ENCODE data around the gene EXOC2.

The EXOC2 gene

GRCh38 chr6:456358-456867, 236.5 kb downstream of the EXOC2 start:
- no peaks in the 10 kb centered on the region for H3K79me2 ChIP-seq (ENCODE audit: insufficient read depth, low read depth)
- no peaks in the 10 kb centered on the region for H4K20me1 ChIP-seq (ENCODE audit: insufficient read depth)
- H3K36me3 ChIP-seq (ENCODE audit: insufficient read depth): no peaks in the 10 kb centered on the region
- no peak overlapping the region for H3K27ac ChIP-seq
- H2AFZ ChIP-seq (ENCODE audit: low read depth): no peak overlapping the region
- H3K27me3 ChIP-seq (ENCODE audit: insufficient read depth, low read depth): no peaks in the 10 kb centered on the region
- no peaks in the 10 kb centered on the region for H3K4me1 ChIP-seq (ENCODE audit: low read depth, poor library complexity, severe bottlenecking)
- no peak overlapping the region for H3K4me2 ChIP-seq
- no peak overlapping the region for H3K4me3 ChIP-seq (IDR thresholded peaks at IDR 0.05; ENCODE audit: insufficient read depth, low read depth, low read length)
- H3K9ac ChIP-seq: no peak overlapping the region
- TF ChIP-seq CTCF (conservative IDR thresholded peaks at IDR 0.05; ENCODE audit: low read depth, low read length): no peak

- Histone ChIP-seq H3K4me2 (no peak overlapping the region), H3K27ac (no peak overlapping the region), H4K20me1 (ENCODE audit: insufficient read depth) (no peaks in the 10 kb centered on the region), H3K79me2 (ENCODE audit: insufficient read depth, low read depth) (no peaks in the 10 kb centered on the region), H3K4me1 (ENCODE audit: low read depth, poor library complexity, severe bottlenecking) (no peaks in the 10 kb centered on the region), H3K9ac (no peak overlapping the region), H3K36me3 (ENCODE audit: insufficient read depth) (no peaks in the 10 kb centered on the region), H3K27me3 (ENCODE audit: insufficient read depth, low read depth) (no peaks in the 10 kb centered on the region), H3K4me3 (IDR thresholded peaks at IDR 0.05; ENCODE audit: insufficient read depth, low read depth, low read length) (no peak overlapping the region), H2AFZ (ENCODE audit: low read depth) (no peak overlapping the region)
- no peak for TF ChIP-seq CTCF (conservative IDR thresholded peaks at IDR 0.05; ENCODE audit: low read depth, low read length)
These were observed 237.1 kb downstream of the EXOC2 start for GRCh38 chr6:455835-456234.

GRCh38 chr6:455006-455585, 237.8 kb downstream of the EXOC2 start:
- no peaks in the 10 kb centered on the region for H3K4me1 ChIP-seq (ENCODE audit: low read depth, poor library complexity, severe bottlenecking)
- TF ChIP-seq CTCF (conservative IDR thresholded peaks at IDR 0.05; ENCODE audit: low read depth, low read length): no peak
- no peaks in the 10 kb centered on the region for H3K27me3 ChIP-seq (ENCODE audit: insufficient read depth, low read depth)
- no peak overlapping the region for H3K27ac ChIP-seq
- no peak overlapping the region for H3K4me3 ChIP-seq (IDR thresholded peaks at IDR 0.05; ENCODE audit: insufficient read depth, low read depth, low read length)
- H3K36me3 ChIP-seq (ENCODE audit: insufficient read depth): no peaks in the 10 kb centered on the region
- H3K4me2 ChIP-seq: no peak overlapping the region
- no peaks in the 10 kb centered on the region for H3K79me2 ChIP-seq (ENCODE audit: insufficient read depth, low read depth)
- no peak overlapping the region for H2AFZ ChIP-seq (ENCODE audit: low read depth)
- no peaks in the 10 kb centered on the region for H4K20me1 ChIP-seq (ENCODE audit: insufficient read depth)
- no peak overlapping the region for H3K9ac ChIP-seq

GRCh38 chr6:454148-454991, 238.6 kb downstream of the EXOC2 start:
- H3K9ac ChIP-seq: no peak overlapping the region
- H3K4me1 ChIP-seq (ENCODE audit: low read depth, poor library complexity, severe bottlenecking): no peaks in the 10 kb centered on the region
- H3K79me2 ChIP-seq (ENCODE audit: insufficient read depth, low read depth): no peaks in the 10 kb centered on the region
- no peak overlapping the region for H3K4me3 ChIP-seq (IDR thresholded peaks at IDR 0.05; ENCODE audit: insufficient read depth, low read depth, low read length)
- H3K4me2 ChIP-seq: no peak overlapping the region
- no peaks in the 10 kb centered on the region for H4K20me1 ChIP-seq (ENCODE audit: insufficient read depth)
- H2AFZ ChIP-seq (ENCODE audit: low read depth): no peak overlapping the region
- H3K27ac ChIP-seq: no peak overlapping the region
- H3K27me3 ChIP-seq (ENCODE audit: insufficient read depth, low read depth): no peaks in the 10 kb centered on the region
- no peak for TF ChIP-seq CTCF (conservative IDR thresholded peaks at IDR 0.05; ENCODE audit: low read depth, low read length)
- no peaks in the 10 kb centered on the region for H3K36me3 ChIP-seq (ENCODE audit: insufficient read depth)

Measured in KMS-11 (cell line).